ENCODE results near the gene SEL1L2. TPM values are rescaled to one million over a fixed set of nuclear protein-coding genes. Genes with fewer than 3 reads are reported as not detected.

The SEL1L2 gene
- total and polyA plus RNA-seq, 4 donors = not detected

DNA sequence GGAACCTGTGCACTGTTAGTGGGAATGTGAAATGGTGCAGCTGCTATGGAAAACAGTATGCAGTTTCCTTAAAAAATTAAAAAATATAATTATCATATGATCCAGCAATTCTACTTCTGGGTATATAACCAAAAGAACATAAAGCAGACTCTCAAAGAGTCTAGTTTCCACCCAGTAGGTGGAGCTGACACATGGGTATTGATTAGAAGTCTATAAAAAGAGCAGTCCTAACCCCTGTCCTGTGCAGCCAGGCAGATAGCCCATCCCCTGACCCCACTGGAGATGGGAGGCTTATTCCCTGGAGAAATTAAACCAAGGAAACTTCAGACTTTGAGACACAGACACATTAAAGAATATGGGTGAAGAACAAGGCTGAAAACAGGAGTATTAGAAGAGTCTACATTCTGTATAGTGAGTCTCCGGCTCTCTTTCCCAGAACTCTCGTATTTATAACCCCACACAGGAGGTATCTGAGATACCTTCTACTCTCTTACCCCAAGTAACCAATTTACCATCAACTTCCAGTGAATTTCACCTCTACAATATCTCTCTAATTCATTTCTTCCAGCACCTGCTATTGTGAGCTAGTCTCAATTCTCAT lies 92.3 kb downstream of the SEL1L2 start:
- Histone ChIP-seq H3K4me3 (no peak overlapping the region), H3K36me3 (ENCODE audit: control insufficient read depth in 4 of 4, insufficient read depth in 4 of 4, low read length in 4 of 4) (no peaks in the 10 kb centered on the region), H3K27ac (ENCODE audit: low read depth in 1 of 2, low read length in 1 of 2) (no peak overlapping the region), H3K27me3 (ENCODE audit: control insufficient read depth in 3 of 3, insufficient read depth in 3 of 3, low read length in 2 of 3) (no peaks in the 10 kb centered on the region), H3K9me3 (ENCODE audit: control insufficient read depth in 4 of 4, insufficient read depth in 3 of 4, low read length in 3 of 4) (no peaks in the 10 kb centered on the region), H3K4me1 (ENCODE audit: control insufficient read depth in 5 of 5, insufficient read depth in 5 of 5, low read length in 5 of 5) (no peaks in the 10 kb centered on the region), H3K9ac (ENCODE audit: insufficient read depth in 1 of 2, low read length in 2 of 2) (no peak overlapping the region)
- ATAC-seq (ENCODE audit: insufficient read depth, low FRiP score) (no peak), DNase-seq (no peak)
- 93 to 95% methylated on average over 2 of the region's 2 CpGs for WGBS, 2 donors
- TF ChIP-seq, protein P1, sequence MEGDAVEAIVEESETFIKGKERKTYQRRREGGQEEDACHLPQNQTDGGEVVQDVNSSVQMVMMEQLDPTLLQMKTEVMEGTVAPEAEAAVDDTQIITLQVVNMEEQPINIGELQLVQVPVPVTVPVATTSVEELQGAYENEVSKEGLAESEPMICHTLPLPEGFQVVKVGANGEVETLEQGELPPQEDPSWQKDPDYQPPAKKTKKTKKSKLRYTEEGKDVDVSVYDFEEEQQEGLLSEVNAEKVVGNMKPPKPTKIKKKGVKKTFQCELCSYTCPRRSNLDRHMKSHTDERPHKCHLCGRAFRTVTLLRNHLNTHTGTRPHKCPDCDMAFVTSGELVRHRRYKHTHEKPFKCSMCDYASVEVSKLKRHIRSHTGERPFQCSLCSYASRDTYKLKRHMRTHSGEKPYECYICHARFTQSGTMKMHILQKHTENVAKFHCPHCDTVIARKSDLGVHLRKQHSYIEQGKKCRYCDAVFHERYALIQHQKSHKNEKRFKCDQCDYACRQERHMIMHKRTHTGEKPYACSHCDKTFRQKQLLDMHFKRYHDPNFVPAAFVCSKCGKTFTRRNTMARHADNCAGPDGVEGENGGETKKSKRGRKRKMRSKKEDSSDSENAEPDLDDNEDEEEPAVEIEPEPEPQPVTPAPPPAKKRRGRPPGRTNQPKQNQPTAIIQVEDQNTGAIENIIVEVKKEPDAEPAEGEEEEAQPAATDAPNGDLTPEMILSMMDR (IDR thresholded peaks at IDR 0.05; ENCODE audit: control extremely low read depth, extremely low read depth) = no peak

DNA sequence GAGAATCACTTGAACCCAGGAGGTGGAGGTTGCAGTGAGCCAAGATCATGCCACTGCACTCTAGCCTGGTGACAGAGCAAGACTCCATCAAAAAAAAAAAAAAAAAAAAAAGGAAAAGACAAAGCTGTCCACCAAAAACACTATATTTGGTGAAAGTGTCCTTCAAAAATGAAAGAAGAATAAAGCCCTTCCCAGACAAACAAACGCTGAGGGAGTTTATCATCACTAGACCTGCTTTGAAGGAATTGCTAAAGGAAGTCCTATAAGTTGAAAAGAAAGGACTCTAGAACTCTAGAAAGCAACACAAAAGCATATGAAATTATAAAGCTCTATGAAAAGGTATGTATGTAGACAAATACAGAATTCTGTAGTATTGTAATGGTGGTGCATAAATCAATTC lies 98.8 kb downstream of the SEL1L2 start:
- Histone ChIP-seq H3K4me1 (ENCODE audit: control insufficient read depth in 5 of 5, insufficient read depth in 5 of 5, low read length in 5 of 5) (no peaks in the 10 kb centered on the region), H3K9me3 (ENCODE audit: control insufficient read depth in 4 of 4, insufficient read depth in 3 of 4, low read length in 3 of 4) (peaks cover 0 to 9% (median 1%) of the 10 kb centered on the region in 4 donors), H3K36me3 (ENCODE audit: control insufficient read depth in 4 of 4, insufficient read depth in 4 of 4, low read length in 4 of 4) (no peaks in the 10 kb centered on the region), H3K4me3 (no peak overlapping the region), H3K9ac (ENCODE audit: insufficient read depth in 1 of 2, low read length in 2 of 2) (no peak overlapping the region), H3K27me3 (ENCODE audit: control insufficient read depth in 3 of 3, insufficient read depth in 3 of 3, low read length in 2 of 3) (no peaks in the 10 kb centered on the region), H3K27ac (ENCODE audit: low read depth in 1 of 2, low read length in 1 of 2) (no peak overlapping the region)
- TF ChIP-seq, protein P1 (IDR thresholded peaks at IDR 0.05; ENCODE audit: control extremely low read depth, extremely low read depth) = no peak
- 92 to 98% methylated on average over 1 of the region's 1 CpG for WGBS, 2 donors
- ATAC-seq (ENCODE audit: insufficient read depth, low FRiP score) (no peak), DNase-seq (no peak)

DNA sequence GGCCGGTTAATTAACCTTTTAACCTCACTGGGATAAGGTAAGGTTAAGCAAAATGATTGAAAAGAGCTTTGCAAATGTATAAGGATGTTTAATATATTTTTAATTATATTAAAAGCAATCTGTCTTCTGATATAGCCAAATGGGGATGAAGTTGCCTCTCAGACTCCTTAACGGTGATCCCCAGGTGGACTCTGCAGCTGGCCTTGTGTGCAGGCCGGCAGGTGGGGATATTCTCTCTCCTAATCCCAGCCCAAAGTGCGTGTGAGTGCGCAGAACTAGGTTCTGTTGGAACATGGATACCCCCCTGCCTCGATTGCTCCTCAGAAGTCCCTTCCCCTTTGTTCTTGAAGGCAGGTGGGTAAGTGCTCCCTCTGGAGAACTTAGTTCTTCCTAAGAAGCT lies 105.6 kb downstream of the SEL1L2 start:
- Histone ChIP-seq H3K9me3 (ENCODE audit: control insufficient read depth in 4 of 4, insufficient read depth in 3 of 4, low read length in 3 of 4) (no peaks in the 10 kb centered on the region), H3K27ac (ENCODE audit: low read depth in 1 of 2, low read length in 1 of 2) (no peak overlapping the region), H3K9ac (ENCODE audit: insufficient read depth in 1 of 2, low read length in 2 of 2) (no peak overlapping the region), H3K4me3 (no peak overlapping the region), H3K27me3 (ENCODE audit: control insufficient read depth in 3 of 3, insufficient read depth in 3 of 3, low read length in 2 of 3) (no peaks in the 10 kb centered on the region), H3K4me1 (ENCODE audit: control insufficient read depth in 5 of 5, insufficient read depth in 5 of 5, low read length in 5 of 5) (no peaks in the 10 kb centered on the region), H3K36me3 (ENCODE audit: control insufficient read depth in 4 of 4, insufficient read depth in 4 of 4, low read length in 4 of 4) (no peaks in the 10 kb centered on the region)
- TF ChIP-seq, protein P1 (IDR thresholded peaks at IDR 0.05; ENCODE audit: control extremely low read depth, extremely low read depth) = no peak
- ATAC-seq (ENCODE audit: insufficient read depth, low FRiP score) (no peak), DNase-seq (no peak)
- WGBS, 2 donors = 90 to 92% methylated on average over 6 of the region's 6 CpGs

DNA sequence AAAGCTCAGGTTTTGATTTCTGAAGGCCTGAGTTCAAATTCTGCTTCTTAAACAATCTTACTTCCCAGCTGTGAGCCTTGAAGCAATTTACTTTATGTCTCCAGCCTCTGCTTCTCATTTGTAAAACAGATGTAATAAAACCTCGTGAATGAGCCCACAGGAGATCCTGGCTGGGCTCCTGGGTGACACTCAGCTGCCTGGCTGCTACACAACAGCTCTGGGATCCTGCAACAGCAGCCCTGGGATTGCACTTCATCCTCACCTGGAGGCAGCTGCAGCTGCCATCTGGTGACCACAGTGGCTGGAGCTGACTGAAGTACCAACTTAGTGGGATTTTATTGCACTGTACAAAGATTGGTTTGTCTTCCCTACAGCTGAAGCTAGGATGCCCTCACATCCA lies 107.0 kb downstream of the SEL1L2 start:
- Histone ChIP-seq H3K4me1 (ENCODE audit: control insufficient read depth in 5 of 5, insufficient read depth in 5 of 5, low read length in 5 of 5) (no peaks in the 10 kb centered on the region), H3K9me3 (ENCODE audit: control insufficient read depth in 4 of 4, insufficient read depth in 3 of 4, low read length in 3 of 4) (no peaks in the 10 kb centered on the region), H3K27me3 (ENCODE audit: control insufficient read depth in 3 of 3, insufficient read depth in 3 of 3, low read length in 2 of 3) (no peaks in the 10 kb centered on the region), H3K9ac (ENCODE audit: insufficient read depth in 1 of 2, low read length in 2 of 2) (no peak overlapping the region), H3K4me3 (no peak overlapping the region), H3K27ac (ENCODE audit: low read depth in 1 of 2, low read length in 1 of 2) (peak overlapping the region in 1 of 2 donors; percentile 45), H3K36me3 (ENCODE audit: control insufficient read depth in 4 of 4, insufficient read depth in 4 of 4, low read length in 4 of 4) (no peaks in the 10 kb centered on the region)
- ATAC-seq (ENCODE audit: insufficient read depth, low FRiP score) = no peak
- TF ChIP-seq, protein P1 (IDR thresholded peaks at IDR 0.05; ENCODE audit: control extremely low read depth, extremely low read depth) = no peak
- 36 to 50% methylated on average over 1 of the region's 1 CpG for WGBS, 2 donors
- no peak for DNase-seq
